OCI-LY3 (cell line): Measurements from ENCODE around the gene PEX10.

Source experiments
- H2AFZ ChIP-seq: fragments of 200-600, 300-600 bp; shearing (Covaris generic); 2 replicates; pipeline ENCODE4 v1.6.0; 2014; ENCODE audit warnings: antibody characterized with exemption, low read depth, low read length
- H3K27ac ChIP-seq: fragments of 200-600, 300-600 bp; sonication (generic); 2 replicates; pipeline ENCODE4 v1.5.1; 2014; ENCODE audit warnings: mild to moderate bottlenecking, low read length, moderate library complexity, mixed read lengths
- H3K27me3 ChIP-seq: fragments of 200-600, 300-600 bp; sonication (generic); 2 replicates; pipeline ENCODE4 v1.6.1; 2014; ENCODE audit warnings: low read depth, low read length, mixed read lengths
- H3K36me3 ChIP-seq: fragments of 200-600, 300-600 bp; sonication (generic); replicated peaks from 2 replicates; pipeline ENCODE3; 2014; ENCODE audit warnings: low read depth, low read length, mixed read lengths
- H3K4me1 ChIP-seq: fragments of 300-600, 200-600 bp; sonication (generic); 2 replicates; pipeline ENCODE4 v1.6.1; 2014; ENCODE audit warnings: low read length, mixed read lengths
- H3K4me2 ChIP-seq: fragments of 200-600, 300-600 bp; sonication (generic); 2 replicates; pipeline ENCODE4 v1.6.1; 2014; ENCODE audit warnings: low read length, mixed read lengths
- H3K4me3 ChIP-seq: fragments of 300-600, 200-600 bp; sonication (generic); 2 replicates; pipeline ENCODE4 v1.5.1; 2014; ENCODE audit warnings: antibody characterized with exemption, mild to moderate bottlenecking, low read length, moderate library complexity
- H3K79me2 ChIP-seq: fragments of 300-600, 200-600 bp; shearing (Covaris generic); 2 replicates; pipeline ENCODE4 v1.6.1; 2014; ENCODE audit warnings: mild to moderate bottlenecking, low read length, mixed read lengths
- H3K9ac ChIP-seq: fragments of 300-600, 200-600 bp; shearing (Covaris generic); 2 replicates; pipeline ENCODE4 v1.6.0; 2014; ENCODE audit warnings: mild to moderate bottlenecking, low read length, moderate library complexity
- H3K9me3 ChIP-seq: fragments of 200-600, 300-600 bp; shearing (Covaris generic); 2 replicates; pipeline ENCODE4 v1.6.1; 2014; ENCODE audit warnings: low read length, mixed read lengths; ENCODE audit not compliant: insufficient read depth
- H4K20me1 ChIP-seq: fragments of 200-600, 300-600 bp; sonication (generic); 2 replicates; pipeline ENCODE4 v1.6.1; 2016; ENCODE audit warnings: low read length, mixed read lengths; ENCODE audit not compliant: insufficient read depth
- CTCF ChIP-seq: fragments of 200-600, 300-600 bp; sonication (generic); IDR thresholded peaks from 2 replicates; pipeline ENCODE4 v1.5.1; 2014; ENCODE audit warnings: antibody characterized with exemption, low read length, low read depth
- EZH2phosphoT487 ChIP-seq: fragments of 200-600 bp; shearing (Covaris generic); IDR thresholded peaks from 2 replicates; pipeline ENCODE4 v1.6.1; 2018; ENCODE audit warnings: antibody characterized with exemption, mixed run types, low read depth

PEX10 gene

DNA sequence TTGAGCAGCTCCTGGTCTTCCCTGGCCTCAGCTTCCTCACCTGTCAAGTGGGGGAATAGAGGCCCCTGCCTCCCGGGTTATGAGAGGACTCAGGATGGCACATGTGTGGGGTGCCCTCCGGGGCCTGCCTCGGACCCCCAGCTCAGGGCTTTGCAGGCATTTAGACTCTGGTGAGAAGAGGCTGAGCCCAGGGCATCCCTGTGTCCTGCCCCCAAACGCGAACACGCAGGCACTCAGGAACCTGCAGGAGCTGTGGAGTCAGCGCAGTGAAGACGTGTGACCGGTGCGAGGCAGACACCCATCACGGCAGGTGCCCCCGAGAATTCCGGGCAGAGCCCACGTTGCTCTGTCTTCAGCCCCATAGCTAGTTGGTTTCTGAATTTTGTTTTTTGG is 5.5 kb upstream of the PEX10 start:
- TF ChIP-seq EZH2phosphoT487: no peak
- no peak for TF ChIP-seq CTCF
- Histone ChIP-seq H2AFZ (no peak overlapping the region), H3K36me3 (no peaks in the 10 kb centered on the region), H3K9ac (no peak overlapping the region), H3K79me2 (peaks cover 11% of the 10 kb centered on the region; the same call in 1 of the 2 replicates), H3K4me2 (no peak overlapping the region), H3K4me1 (peaks cover 30% of the 10 kb centered on the region), H3K27ac (no peak overlapping the region), H3K27me3 (peaks cover 14% of the 10 kb centered on the region; the same call in 1 of the 2 replicates), H3K4me3 (no peak overlapping the region), H3K9me3 (peaks cover 3% of the 10 kb centered on the region; the same call in 1 of the 2 replicates), H4K20me1 (no peaks in the 10 kb centered on the region)

- peaks cover 30% of the 10 kb centered on the region for H3K4me1 ChIP-seq
- 0 out of 2 replicates have a peak overlapping the region, but pooled peaks have one; percentile 76 for H3K4me2 ChIP-seq
- H3K4me3 ChIP-seq: 0 out of 2 replicates have a peak overlapping the region, but pooled peaks have one; percentile 72
Measured at GRCh38 chr1:2417083-2417832, 4.9 kb upstream of the PEX10 start.

GRCh38 chr1:2416403-2416802 is 4.0 kb upstream of the PEX10 start:
- H3K4me3 ChIP-seq: peak overlapping the region; percentile 72

More at GRCh38 chr1:2417083-2417832, 4.9 kb upstream of the PEX10 start:
- Histone ChIP-seq H4K20me1 (no peaks in the 10 kb centered on the region), H3K27ac (no peak overlapping the region), H3K36me3 (no peaks in the 10 kb centered on the region), H3K27me3 (peaks cover 14% of the 10 kb centered on the region; the same call in 1 of the 2 replicates), H2AFZ (no peak overlapping the region), H3K9me3 (no peaks in the 10 kb centered on the region), H3K9ac (no peak overlapping the region), H3K79me2 (peaks cover 13% of the 10 kb centered on the region; the same call in 1 of the 2 replicates)
- no peak for TF ChIP-seq EZH2phosphoT487
- no peak for TF ChIP-seq CTCF

More at GRCh38 chr1:2416403-2416802, 4.0 kb upstream of the PEX10 start:
- Histone ChIP-seq H3K9ac (peak overlapping the region; percentile 50), H3K4me2 (peak overlapping the region; percentile 76), H2AFZ (no peak overlapping the region), H3K79me2 (peaks cover 21% of the 10 kb centered on the region), H3K36me3 (no peaks in the 10 kb centered on the region), H3K27me3 (peaks cover 14% of the 10 kb centered on the region; the same call in 1 of the 2 replicates), H4K20me1 (no peaks in the 10 kb centered on the region), H3K4me1 (peaks cover 32% of the 10 kb centered on the region), H3K27ac (no peak overlapping the region), H3K9me3 (no peaks in the 10 kb centered on the region)
- no peak for TF ChIP-seq EZH2phosphoT487
- TF ChIP-seq CTCF: no peak
